PC-3 (cell line): ENCODE results near the gene CPEB3.

Experiments
- CTCF ChIP-seq: fragments of 300-600 bp; sonication (generic); conservative IDR thresholded peaks from 2 replicates; pipeline ENCODE4 v1.5.1; 2017; ENCODE audit warnings: antibody characterized with exemption, low read depth, mild to moderate bottlenecking, low read length
- EZH2 ChIP-seq: fragments of 300-600 bp; sonication (generic); IDR thresholded peaks from one replicate; pipeline ENCODE4 v1.6.1; 2017; ENCODE audit warnings: antibody characterized with exemption, mild to moderate bottlenecking, low read length; ENCODE audit not compliant: unreplicated experiment

GRCh38 chr10:92108120-92108519, 182.8 kb downstream of the CPEB3 start:
- TF ChIP-seq CTCF (no peak), EZH2 (no peak)
